ENCODE data around the gene NOL4L. TPM values are rescaled to one million over a fixed set of nuclear protein-coding genes. Genes with fewer than 3 reads are reported as not detected.

Gene NOL4L
- total and polyA plus RNA-seq, 2 experiments from 2014 or later: 35.6 to 42.9 TPM

- no peaks in the 10 kb centered on the region for H3K9me2 ChIP-seq (replicated peaks; ENCODE audit: insufficient read depth)
- DNase-seq (ENCODE audit: low spot score): peak; percentile 61
- H3K9me3 ChIP-seq (ENCODE audit: low read depth): no peaks in the 10 kb centered on the region
- H3K4me2 ChIP-seq: no peak overlapping the region
- H3K79me2 ChIP-seq: no peaks in the 10 kb centered on the region
- no peaks in the 10 kb centered on the region for H3K36me3 ChIP-seq (replicated peaks; ENCODE audit: insufficient read depth, low read depth)
- H3K4me3 ChIP-seq: no peak overlapping the region
- H3K27me3 ChIP-seq: no peaks in the 10 kb centered on the region
- no peak overlapping the region for H2AFZ ChIP-seq
- WGBS (ENCODE audit: low lambda C conversion rate, missing lambda C conversion rate): 82% methylated on average over 3 of the region's 3 CpGs
- no peaks in the 10 kb centered on the region for H4K20me1 ChIP-seq (ENCODE audit: insufficient read depth, poor library complexity, severe bottlenecking)
- peak overlapping the region; percentile 58 for H3K27ac ChIP-seq
- no peaks in the 10 kb centered on the region for H3K4me1 ChIP-seq (ENCODE audit: insufficient read depth)
- TF ChIP-seq EZH2 (IDR thresholded peaks at IDR 0.05; ENCODE audit: borderline replicate concordance): no peak
- no peak for TF ChIP-seq EZH2phosphoT487 (IDR thresholded peaks at IDR 0.05; ENCODE audit: low read depth, severe bottlenecking, unreplicated experiment)
Measured at GRCh38 chr20:32612351-32613191, 27.4 kb upstream of the NOL4L start.

GRCh38 chr20:32611868-32612267 lies 26.7 kb upstream of the NOL4L start:
- Histone ChIP-seq H4K20me1 (ENCODE audit: insufficient read depth, poor library complexity, severe bottlenecking) (no peaks in the 10 kb centered on the region), H3K9me3 (ENCODE audit: low read depth) (no peaks in the 10 kb centered on the region), H2AFZ (no peak overlapping the region), H3K36me3 (replicated peaks; ENCODE audit: insufficient read depth, low read depth) (no peaks in the 10 kb centered on the region), H3K79me2 (no peaks in the 10 kb centered on the region), H3K9me2 (replicated peaks; ENCODE audit: insufficient read depth) (no peaks in the 10 kb centered on the region), H3K4me1 (ENCODE audit: insufficient read depth) (no peaks in the 10 kb centered on the region), H3K27ac (peak overlapping the region; percentile 58), H3K4me3 (no peak overlapping the region), H3K4me2 (no peak overlapping the region), H3K27me3 (no peaks in the 10 kb centered on the region)
- 84% methylated on average over 6 of the region's 6 CpGs for WGBS (ENCODE audit: low lambda C conversion rate, missing lambda C conversion rate)
- no peak for DNase-seq (ENCODE audit: low spot score)
- TF ChIP-seq CTCF (IDR thresholded peaks at IDR 0.05; ENCODE audit: poor library complexity) (no peak), EZH2 (IDR thresholded peaks at IDR 0.05; ENCODE audit: borderline replicate concordance) (no peak), EZH2phosphoT487 (IDR thresholded peaks at IDR 0.05; ENCODE audit: low read depth, severe bottlenecking, unreplicated experiment) (no peak)

- no peak overlapping the region for H3K4me2 ChIP-seq
- H3K27me3 ChIP-seq: peaks cover 5% of the 10 kb centered on the region
- TF ChIP-seq EZH2phosphoT487 (IDR thresholded peaks at IDR 0.05; ENCODE audit: low read depth, severe bottlenecking, unreplicated experiment) (no peak), EZH2 (IDR thresholded peaks at IDR 0.05; ENCODE audit: borderline replicate concordance) (no peak), CTCF (IDR thresholded peaks at IDR 0.05; ENCODE audit: poor library complexity) (no peak)
- no peaks in the 10 kb centered on the region for H3K9me2 ChIP-seq (replicated peaks; ENCODE audit: insufficient read depth)
- H3K4me1 ChIP-seq (ENCODE audit: insufficient read depth): no peaks in the 10 kb centered on the region
- no peaks in the 10 kb centered on the region for H3K9me3 ChIP-seq (ENCODE audit: low read depth)
- H3K36me3 ChIP-seq (replicated peaks; ENCODE audit: insufficient read depth, low read depth): no peaks in the 10 kb centered on the region
- H3K27ac ChIP-seq: no peak overlapping the region
- DNase-seq (ENCODE audit: low spot score): no peak
- no peaks in the 10 kb centered on the region for H4K20me1 ChIP-seq (ENCODE audit: insufficient read depth, poor library complexity, severe bottlenecking)
- no peak overlapping the region for H3K4me3 ChIP-seq
- WGBS (ENCODE audit: low lambda C conversion rate, missing lambda C conversion rate): 85% methylated on average over 7 of the region's 7 CpGs
- no peaks in the 10 kb centered on the region for H3K79me2 ChIP-seq
- H2AFZ ChIP-seq: no peak overlapping the region
Measured at GRCh38 chr20:32611286-32611685, 26.2 kb upstream of the NOL4L start.

- TF ChIP-seq EZH2 (IDR thresholded peaks at IDR 0.05; ENCODE audit: borderline replicate concordance) (no peak), CTCF (IDR thresholded peaks at IDR 0.05; ENCODE audit: poor library complexity) (no peak), EZH2phosphoT487 (IDR thresholded peaks at IDR 0.05; ENCODE audit: low read depth, severe bottlenecking, unreplicated experiment) (no peak)
- H4K20me1 ChIP-seq (ENCODE audit: insufficient read depth, poor library complexity, severe bottlenecking): no peaks in the 10 kb centered on the region
- WGBS (ENCODE audit: low lambda C conversion rate, missing lambda C conversion rate): 57% methylated on average over 17 of the region's 17 CpGs
- DNase-seq (ENCODE audit: low spot score): no peak
- no peak overlapping the region for H3K4me3 ChIP-seq
- no peak overlapping the region for H3K27ac ChIP-seq
- no peaks in the 10 kb centered on the region for H3K36me3 ChIP-seq (replicated peaks; ENCODE audit: insufficient read depth, low read depth)
- no peaks in the 10 kb centered on the region for H3K9me3 ChIP-seq (ENCODE audit: low read depth)
- peaks cover 12% of the 10 kb centered on the region for H3K27me3 ChIP-seq
- no peaks in the 10 kb centered on the region for H3K9me2 ChIP-seq (replicated peaks; ENCODE audit: insufficient read depth)
- H3K79me2 ChIP-seq: no peaks in the 10 kb centered on the region
- H3K4me2 ChIP-seq: no peak overlapping the region
- no peak overlapping the region for H2AFZ ChIP-seq
- no peaks in the 10 kb centered on the region for H3K4me1 ChIP-seq (ENCODE audit: insufficient read depth)
Measured at GRCh38 chr20:32610472-32611218, 25.5 kb upstream of the NOL4L start.
